T-helper 1 cell treated with Interleukin-12 subunit alpha and Interleukin-12 subunit beta and Interleukin-4 antibody, amounts not matched to agents 30 ng/mL and 1 ng/mL, for 36 hours (primary cell): ENCODE data around the gene PLCXD3. TPM values are rescaled to one million over a fixed set of nuclear protein-coding genes. Genes with fewer than 3 reads are reported as not detected.
"Not testable (repeated sequence)": the region's sequence is repeated elsewhere in the genome, so short reads cannot be mapped to it uniquely, and the experiment has no call there.

ENCODE experiments used
- intact Hi-C: fragments of 100-400 bp; cut with micrococcal nuclease; formaldehyde crosslinking; loops from one replicate; pipeline ENCODE4 v1.15.1; 2024
- total RNA-seq: library from RNA; stranded (reverse); gene quantifications from 2 replicates; pipeline ENCODE4 v1.2.3, GENCODE V29; 2022

Gene PLCXD3
- total RNA-seq, 1 donor from 2014 or later: 0.02 TPM

- intact Hi-C loops: no loop called here
Observed at GRCh38 chr5:41356786-41357185, 153.6 kb downstream of the PLCXD3 start.

GRCh38 chr5:41349846-41350245 lies 160.6 kb downstream of the PLCXD3 start:
- intact Hi-C loops: no loop called here

GRCh38 chr5:41347569-41347968 lies 162.8 kb downstream of the PLCXD3 start:
- intact Hi-C loops: no loop called here

- intact Hi-C loops: no loop called here
Observed at GRCh38 chr5:41346609-41347008, 163.8 kb downstream of the PLCXD3 start.

GRCh38 chr5:41345295-41345694 lies 165.1 kb downstream of the PLCXD3 start:
- intact Hi-C loops: no loop called here

- intact Hi-C loops: no loop called here
Observed at GRCh38 chr5:41339339-41339738, 171.1 kb downstream of the PLCXD3 start.

GRCh38 chr5:41338136-41338675 lies 172.2 kb downstream of the PLCXD3 start:
- intact Hi-C loops: no loop called here

GRCh38 chr5:41337724-41338123 lies 172.7 kb downstream of the PLCXD3 start:
- intact Hi-C loops: no loop called here

- intact Hi-C loops: no loop called here
Observed at GRCh38 chr5:41337216-41337615, 173.2 kb downstream of the PLCXD3 start.

- intact Hi-C loops: no loop called here
Observed at GRCh38 chr5:41336471-41336870, 173.9 kb downstream of the PLCXD3 start.

GRCh38 chr5:41335596-41336181 lies 174.7 kb downstream of the PLCXD3 start:
- intact Hi-C loops: no loop called here

- intact Hi-C loops: no loop called here
Observed at GRCh38 chr5:41334758-41335157, 175.6 kb downstream of the PLCXD3 start.

GRCh38 chr5:41334221-41334620 lies 176.2 kb downstream of the PLCXD3 start:
- intact Hi-C loops: no loop called here

- intact Hi-C loops: no loop called here
Observed at GRCh38 chr5:41325074-41325473, 185.3 kb downstream of the PLCXD3 start.

- intact Hi-C loops: not testable (repeated sequence)
Observed at GRCh38 chr5:41322826-41323225, 187.6 kb downstream of the PLCXD3 start.

- intact Hi-C loops: no loop called here
Observed at GRCh38 chr5:41312478-41313060, 197.8 kb downstream of the PLCXD3 start.

GRCh38 chr5:41312066-41312465 lies 198.3 kb downstream of the PLCXD3 start:
- intact Hi-C loops: no loop called here

- intact Hi-C loops: no loop called here
Observed at GRCh38 chr5:41309275-41309674, 201.1 kb downstream of the PLCXD3 start.

GRCh38 chr5:41306005-41306404 lies 204.4 kb downstream of the PLCXD3 start:
- intact Hi-C loops: no loop called here

- intact Hi-C loops: no loop called here
Observed at GRCh38 chr5:41305056-41305455, 205.3 kb downstream of the PLCXD3 start.

- intact Hi-C loops: no loop called here
Observed at GRCh38 chr5:41296066-41296465, 214.3 kb downstream of the PLCXD3 start.

- intact Hi-C loops: no loop called here
Observed at GRCh38 chr5:41291323-41291722, 219.1 kb downstream of the PLCXD3 start.

GRCh38 chr5:41290810-41291209 lies 219.6 kb downstream of the PLCXD3 start:
- intact Hi-C loops: no loop called here
